ENCODE data around the gene HSF2.

The HSF2 gene

GRCh38 chr6:122381494-122382265 is 17.8 kb upstream of the HSF2 start:
- DNase-seq (ENCODE audit: low read depth, low spot score), result peak; percentile 31
- TF ChIP-seq CTCF (IDR thresholded peaks at IDR 0.05; ENCODE audit: insufficient read depth, low read length, missing control alignments), result peak; percentile 80
- ChIA-PET POLR2A (no interaction called here), CTCF (interaction anchor here (0.7 to 8.6 kb wide), 14 partner anchors 9 to 149 kb away, joined by 3 to 102 read pairs (median 4); partner anchors contain the start of gene HSF2)
- H3K4me3 ChIP-seq (ENCODE audit: low read depth, low read length), result no peak overlapping the region

GRCh38 chr6:122385857-122386612 is 13.4 kb upstream of the HSF2 start:
- CTCF ChIA-PET, result interaction anchor here (8.6 kb wide), 1 partner anchor 144 kb away, joined by 102 read pairs; no protein-coding TSS in a partner anchor
- POLR2A ChIA-PET, result no interaction called here
- no peak for DNase-seq (ENCODE audit: low read depth, low spot score)
- no peak overlapping the region for H3K4me3 ChIP-seq (ENCODE audit: low read depth, low read length)
- no peak for TF ChIP-seq CTCF (IDR thresholded peaks at IDR 0.05; ENCODE audit: insufficient read depth, low read length, missing control alignments)

- POLR2A ChIA-PET, result no interaction called here
- no peak for DNase-seq (ENCODE audit: low read depth, low spot score)
- no peak overlapping the region for H3K4me3 ChIP-seq (ENCODE audit: low read depth, low read length)
- CTCF ChIA-PET, result interaction anchor here (2.2 kb wide), 1 partner anchor 142 kb away, joined by 5 read pairs; no protein-coding TSS in a partner anchor
- no peak for TF ChIP-seq CTCF (IDR thresholded peaks at IDR 0.05; ENCODE audit: insufficient read depth, low read length, missing control alignments)
Measured at GRCh38 chr6:122388945-122389344, 10.5 kb upstream of the HSF2 start.

GRCh38 chr6:122389704-122390372 is 9.6 kb upstream of the HSF2 start:
- H3K4me3 ChIP-seq (ENCODE audit: low read depth, low read length), result no peak overlapping the region
- no peak for TF ChIP-seq CTCF (IDR thresholded peaks at IDR 0.05; ENCODE audit: insufficient read depth, low read length, missing control alignments)
- DNase-seq (ENCODE audit: low read depth, low spot score), result no peak
- POLR2A ChIA-PET, result no interaction called here
- CTCF ChIA-PET, result interaction anchor here (2.2 kb wide), 1 partner anchor 141 kb away, joined by 5 read pairs; no protein-coding TSS in a partner anchor

GRCh38 chr6:122392564-122393350 is 6.7 kb upstream of the HSF2 start:
- DNase-seq (ENCODE audit: low read depth, low spot score), result no peak
- ChIA-PET CTCF (interaction anchor here (1.8 kb wide), 1 partner anchor 137 kb away, joined by 5 read pairs; no protein-coding TSS in a partner anchor), POLR2A (no interaction called here)
- H3K4me3 ChIP-seq (ENCODE audit: low read depth, low read length), result no peak overlapping the region
- no peak for TF ChIP-seq CTCF (IDR thresholded peaks at IDR 0.05; ENCODE audit: insufficient read depth, low read length, missing control alignments)
